ENCODE measurements around the gene KLF5. TPM values are rescaled to one million over a fixed set of nuclear protein-coding genes. Genes with fewer than 3 reads are reported as not detected.

KLF5 gene
- total and polyA plus RNA-seq, 10 of the 15 experiments (the other 5 are each of a cell fraction or from before 2014, with no cell fraction given): 0.43 to 5.2 (median 1.0) TPM

DNA sequence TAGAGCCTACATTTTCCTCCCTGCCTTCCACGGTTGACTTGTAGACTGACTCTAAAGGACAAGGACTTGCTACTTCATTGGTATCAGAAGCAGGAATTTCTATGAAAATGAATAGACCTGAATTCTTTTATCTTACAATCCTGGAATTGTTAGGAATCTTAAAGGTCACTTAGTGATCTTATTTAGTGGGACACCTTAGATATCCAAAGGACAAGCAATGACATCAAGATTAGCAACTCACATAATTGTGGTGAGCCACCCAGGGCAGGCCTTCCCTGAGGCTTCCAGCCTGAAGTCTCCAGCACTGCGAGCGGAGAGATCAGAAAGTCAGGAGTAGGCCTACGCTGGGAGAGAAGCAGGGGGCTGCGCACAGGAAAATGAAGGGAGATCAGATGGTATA is 37.8 kb downstream of the KLF5 start:
- DNase-seq (ENCODE audit: low read depth, low spot score) (no peak), FAIRE-seq (no peak), ATAC-seq (no peak)
- POLR2A ChIA-PET: no interaction called here
- Histone ChIP-seq H3K9ac (ENCODE audit: control insufficient read depth, insufficient read depth, low read length) (no peak overlapping the region), H3K36me3 (ENCODE audit: control insufficient read depth in 2 of 2, insufficient read depth in 2 of 2, low read length in 1 of 2) (no peaks in the 10 kb centered on the region), H3K4me2 (ENCODE audit: control insufficient read depth, insufficient read depth) (no peak overlapping the region), H3K27ac (ENCODE audit: control insufficient read depth, insufficient read depth) (no peak overlapping the region), H3K79me2 (ENCODE audit: control insufficient read depth, insufficient read depth, low read length) (no peaks in the 10 kb centered on the region), H3K4me1 (ENCODE audit: control insufficient read depth, insufficient read depth, low read length) (no peaks in the 10 kb centered on the region), H3K4me3 (no peak overlapping the region), H3K9me3 (replicated peaks; ENCODE audit: control insufficient read depth, insufficient read depth, low read length) (no peaks in the 10 kb centered on the region), H2AFZ (ENCODE audit: control insufficient read depth, low read depth, low read length) (no peak overlapping the region), H3K27me3 (replicated peaks in 1 of 2; ENCODE audit: control insufficient read depth in 2 of 2, insufficient read depth in 2 of 2, low read length in 1 of 2) (no peaks in the 10 kb centered on the region), H4K20me1 (ENCODE audit: control insufficient read depth, insufficient read depth) (no peaks in the 10 kb centered on the region)
- SMC1A ChIA-PET (ENCODE audit: uncharacterized antibody, unreplicated experiment): no interaction called here
- no TSS peak for BruUV-seq (replicated peaks)
- CTCF ChIA-PET: no interaction called here
- in situ Hi-C loops (cut with MboI) (no loop called here), intact Hi-C loops (cut with micrococcal nuclease; ENCODE audit: unreplicated experiment) (no loop called here)
- 72% methylated on average over 5 of the region's 5 CpGs for WGBS (ENCODE audit: insufficient coverage, insufficient replicate concordance, low lambda C conversion rate, missing lambda C conversion rate)
- RAD21 ChIA-PET (ENCODE audit: unreplicated experiment): no interaction called here
- TF ChIP-seq, protein P1, sequence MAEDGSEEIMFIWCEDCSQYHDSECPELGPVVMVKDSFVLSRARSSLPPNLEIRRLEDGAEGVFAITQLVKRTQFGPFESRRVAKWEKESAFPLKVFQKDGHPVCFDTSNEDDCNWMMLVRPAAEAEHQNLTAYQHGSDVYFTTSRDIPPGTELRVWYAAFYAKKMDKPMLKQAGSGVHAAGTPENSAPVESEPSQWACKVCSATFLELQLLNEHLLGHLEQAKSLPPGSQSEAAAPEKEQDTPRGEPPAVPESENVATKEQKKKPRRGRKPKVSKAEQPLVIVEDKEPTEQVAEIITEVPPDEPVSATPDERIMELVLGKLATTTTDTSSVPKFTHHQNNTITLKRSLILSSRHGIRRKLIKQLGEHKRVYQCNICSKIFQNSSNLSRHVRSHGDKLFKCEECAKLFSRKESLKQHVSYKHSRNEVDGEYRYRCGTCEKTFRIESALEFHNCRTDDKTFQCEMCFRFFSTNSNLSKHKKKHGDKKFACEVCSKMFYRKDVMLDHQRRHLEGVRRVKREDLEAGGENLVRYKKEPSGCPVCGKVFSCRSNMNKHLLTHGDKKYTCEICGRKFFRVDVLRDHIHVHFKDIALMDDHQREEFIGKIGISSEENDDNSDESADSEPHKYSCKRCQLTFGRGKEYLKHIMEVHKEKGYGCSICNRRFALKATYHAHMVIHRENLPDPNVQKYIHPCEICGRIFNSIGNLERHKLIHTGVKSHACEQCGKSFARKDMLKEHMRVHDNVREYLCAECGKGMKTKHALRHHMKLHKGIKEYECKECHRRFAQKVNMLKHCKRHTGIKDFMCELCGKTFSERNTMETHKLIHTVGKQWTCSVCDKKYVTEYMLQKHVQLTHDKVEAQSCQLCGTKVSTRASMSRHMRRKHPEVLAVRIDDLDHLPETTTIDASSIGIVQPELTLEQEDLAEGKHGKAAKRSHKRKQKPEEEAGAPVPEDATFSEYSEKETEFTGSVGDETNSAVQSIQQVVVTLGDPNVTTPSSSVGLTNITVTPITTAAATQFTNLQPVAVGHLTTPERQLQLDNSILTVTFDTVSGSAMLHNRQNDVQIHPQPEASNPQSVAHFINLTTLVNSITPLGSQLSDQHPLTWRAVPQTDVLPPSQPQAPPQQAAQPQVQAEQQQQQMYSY (CRISPR knock-in tag; IDR thresholded peaks at IDR 0.05): no peak
- TF ChIP-seq, protein P2, sequence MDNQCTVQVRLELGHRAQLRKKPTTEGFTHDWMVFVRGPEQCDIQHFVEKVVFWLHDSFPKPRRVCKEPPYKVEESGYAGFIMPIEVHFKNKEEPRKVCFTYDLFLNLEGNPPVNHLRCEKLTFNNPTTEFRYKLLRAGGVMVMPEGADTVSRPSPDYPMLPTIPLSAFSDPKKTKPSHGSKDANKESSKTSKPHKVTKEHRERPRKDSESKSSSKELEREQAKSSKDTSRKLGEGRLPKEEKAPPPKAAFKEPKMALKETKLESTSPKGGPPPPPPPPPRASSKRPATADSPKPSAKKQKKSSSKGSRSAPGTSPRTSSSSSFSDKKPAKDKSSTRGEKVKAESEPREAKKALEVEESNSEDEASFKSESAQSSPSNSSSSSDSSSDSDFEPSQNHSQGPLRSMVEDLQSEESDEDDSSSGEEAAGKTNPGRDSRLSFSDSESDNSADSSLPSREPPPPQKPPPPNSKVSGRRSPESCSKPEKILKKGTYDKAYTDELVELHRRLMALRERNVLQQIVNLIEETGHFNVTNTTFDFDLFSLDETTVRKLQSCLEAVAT (IDR thresholded peaks at IDR 0.05): no peak
- TF ChIP-seq STAT1 (conservative IDR thresholded peaks at IDR 0.05) (no peak), IKZF2 (IDR thresholded peaks at IDR 0.05) (no peak), SRF (IDR thresholded peaks at IDR 0.05; ENCODE audit: low read depth in 2 of 2, low read length in 2 of 2) (no peak), ZNF622 (IDR thresholded peaks at IDR 0.05) (no peak), IRF3 (IDR thresholded peaks at IDR 0.05) (no peak), YY1 (IDR thresholded peaks at IDR 0.05; ENCODE audit: low read depth, low read length) (no peak), MTA3 (IDR thresholded peaks at IDR 0.05; ENCODE audit: borderline replicate concordance, low read length) (no peak), NR2C1 (IDR thresholded peaks at IDR 0.05) (no peak), FOXK2 (IDR thresholded peaks at IDR 0.05) (no peak), ZSCAN29 (IDR thresholded peaks at IDR 0.05) (no peak)
- TF ChIP-seq, protein P3, sequence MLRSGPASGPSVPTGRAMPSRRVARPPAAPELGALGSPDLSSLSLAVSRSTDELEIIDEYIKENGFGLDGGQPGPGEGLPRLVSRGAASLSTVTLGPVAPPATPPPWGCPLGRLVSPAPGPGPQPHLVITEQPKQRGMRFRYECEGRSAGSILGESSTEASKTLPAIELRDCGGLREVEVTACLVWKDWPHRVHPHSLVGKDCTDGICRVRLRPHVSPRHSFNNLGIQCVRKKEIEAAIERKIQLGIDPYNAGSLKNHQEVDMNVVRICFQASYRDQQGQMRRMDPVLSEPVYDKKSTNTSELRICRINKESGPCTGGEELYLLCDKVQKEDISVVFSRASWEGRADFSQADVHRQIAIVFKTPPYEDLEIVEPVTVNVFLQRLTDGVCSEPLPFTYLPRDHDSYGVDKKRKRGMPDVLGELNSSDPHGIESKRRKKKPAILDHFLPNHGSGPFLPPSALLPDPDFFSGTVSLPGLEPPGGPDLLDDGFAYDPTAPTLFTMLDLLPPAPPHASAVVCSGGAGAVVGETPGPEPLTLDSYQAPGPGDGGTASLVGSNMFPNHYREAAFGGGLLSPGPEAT (IDR thresholded peaks at IDR 0.05; ENCODE audit: low read depth): no peak

Data from GM12878 (cell line).